Measurements from ENCODE around the gene CNTNAP5.

DNA sequence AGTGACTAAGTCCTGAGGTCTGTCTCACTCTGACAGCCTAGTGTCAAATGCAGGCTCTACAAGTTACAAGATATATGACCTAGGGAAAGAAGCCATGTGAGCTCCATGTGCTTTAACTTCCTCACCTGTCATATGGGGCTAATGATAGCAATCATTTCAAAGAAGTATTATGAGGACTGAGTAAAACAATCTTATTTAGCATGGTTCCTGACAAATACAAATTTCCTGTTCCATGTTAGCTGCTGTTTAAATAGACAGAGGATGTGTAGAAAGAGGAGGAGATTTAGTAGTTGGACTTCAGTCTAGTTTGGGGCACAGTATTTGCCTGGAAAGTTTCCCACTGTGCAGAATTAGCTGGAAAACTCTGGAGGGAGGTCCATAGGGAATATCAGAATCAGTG is 545.8 kb downstream of the CNTNAP5 start:
- TF ChIP-seq, protein P1, sequence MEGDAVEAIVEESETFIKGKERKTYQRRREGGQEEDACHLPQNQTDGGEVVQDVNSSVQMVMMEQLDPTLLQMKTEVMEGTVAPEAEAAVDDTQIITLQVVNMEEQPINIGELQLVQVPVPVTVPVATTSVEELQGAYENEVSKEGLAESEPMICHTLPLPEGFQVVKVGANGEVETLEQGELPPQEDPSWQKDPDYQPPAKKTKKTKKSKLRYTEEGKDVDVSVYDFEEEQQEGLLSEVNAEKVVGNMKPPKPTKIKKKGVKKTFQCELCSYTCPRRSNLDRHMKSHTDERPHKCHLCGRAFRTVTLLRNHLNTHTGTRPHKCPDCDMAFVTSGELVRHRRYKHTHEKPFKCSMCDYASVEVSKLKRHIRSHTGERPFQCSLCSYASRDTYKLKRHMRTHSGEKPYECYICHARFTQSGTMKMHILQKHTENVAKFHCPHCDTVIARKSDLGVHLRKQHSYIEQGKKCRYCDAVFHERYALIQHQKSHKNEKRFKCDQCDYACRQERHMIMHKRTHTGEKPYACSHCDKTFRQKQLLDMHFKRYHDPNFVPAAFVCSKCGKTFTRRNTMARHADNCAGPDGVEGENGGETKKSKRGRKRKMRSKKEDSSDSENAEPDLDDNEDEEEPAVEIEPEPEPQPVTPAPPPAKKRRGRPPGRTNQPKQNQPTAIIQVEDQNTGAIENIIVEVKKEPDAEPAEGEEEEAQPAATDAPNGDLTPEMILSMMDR (conservative IDR thresholded peaks at IDR 0.05; ENCODE audit: low read depth, low read length), result no peak
- no peak for TF ChIP-seq EZH2 (IDR thresholded peaks at IDR 0.05; ENCODE audit: borderline replicate concordance, low read depth, low read length, poor library complexity, severe bottlenecking)
